ENCODE results near the gene SYNE2. TPM values are rescaled to one million over a fixed set of nuclear protein-coding genes. Genes with fewer than 3 reads are reported as not detected.
"Not testable (repeated sequence)": the region's sequence is repeated elsewhere in the genome, so short reads cannot be mapped to it uniquely, and the experiment has no call there.

The SYNE2 gene
- total RNA-seq, 2 experiments from 2014 or later, result 27.6 to 27.7 TPM

GRCh38 chr14:64098120-64098519 lies 245.3 kb downstream of the SYNE2 start:
- CTCF ChIA-PET, result interaction anchor here (1.1 kb wide), 1 partner anchor 87 kb away, joined by 3 read pairs; no protein-coding TSS in a partner anchor
- DNase-seq, result no peak
- intact Hi-C loops (cut with micrococcal nuclease), result no loop called here
- Mint-ChIP-seq H3K36me3 (peaks cover 33% of the 10 kb centered on the region), H3K4me1 (ENCODE audit: low read depth) (peaks cover 7% of the 10 kb centered on the region), H3K4me3 (no peak overlapping the region), H3K27ac (no peak overlapping the region), H3K9me3 (no peaks in the 10 kb centered on the region), H3K27me3 (no peaks in the 10 kb centered on the region)
- POLR2A ChIA-PET, result no interaction called here

DNA sequence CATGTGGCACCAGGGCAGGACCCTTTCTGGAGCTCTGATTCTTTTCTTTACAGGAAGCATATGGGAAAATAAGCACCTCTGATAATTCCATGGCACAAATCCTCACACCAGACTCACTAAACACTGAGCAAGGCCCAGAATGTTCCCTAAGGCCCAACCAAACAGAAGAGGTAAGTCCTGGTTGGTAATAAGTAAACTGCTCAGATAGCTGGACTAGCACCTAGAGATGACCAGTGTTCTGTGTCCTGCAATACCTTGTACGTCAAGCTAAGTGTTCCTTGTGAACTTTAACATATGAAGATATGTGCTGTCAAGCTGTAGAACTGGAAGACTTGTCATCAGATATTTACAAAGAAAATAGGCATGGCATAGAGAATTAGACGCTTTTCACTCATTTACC lies 254.6 kb downstream of the SYNE2 start:
- Mint-ChIP-seq H3K4me1 (ENCODE audit: low read depth) (no peaks in the 10 kb centered on the region), H3K4me3 (no peak overlapping the region), H3K9me3 (no peaks in the 10 kb centered on the region), H3K27ac (no peak overlapping the region), H3K27me3 (no peaks in the 10 kb centered on the region), H3K36me3 (peaks cover 24% of the 10 kb centered on the region)
- CTCF ChIA-PET, result interaction anchor here (1.1 kb wide), 1 partner anchor 196 kb away, joined by 4 read pairs; no protein-coding TSS in a partner anchor
- POLR2A ChIA-PET, result no interaction called here
- DNase-seq, result no peak
- intact Hi-C loops (cut with micrococcal nuclease), result no loop called here

GRCh38 chr14:64109819-64110554 lies 257.2 kb downstream of the SYNE2 start:
- Mint-ChIP-seq H3K27ac (no peak overlapping the region), H3K27me3 (no peaks in the 10 kb centered on the region), H3K9me3 (no peaks in the 10 kb centered on the region), H3K4me1 (ENCODE audit: low read depth) (no peaks in the 10 kb centered on the region), H3K36me3 (peaks cover 20% of the 10 kb centered on the region), H3K4me3 (no peak overlapping the region)
- intact Hi-C loops (cut with micrococcal nuclease), result no loop called here
- POLR2A ChIA-PET, result no interaction called here
- CTCF ChIA-PET, result interaction anchor here (0.6 kb wide), 1 partner anchor 96 kb away, joined by 4 read pairs; no protein-coding TSS in a partner anchor
- DNase-seq, result no peak

DNA sequence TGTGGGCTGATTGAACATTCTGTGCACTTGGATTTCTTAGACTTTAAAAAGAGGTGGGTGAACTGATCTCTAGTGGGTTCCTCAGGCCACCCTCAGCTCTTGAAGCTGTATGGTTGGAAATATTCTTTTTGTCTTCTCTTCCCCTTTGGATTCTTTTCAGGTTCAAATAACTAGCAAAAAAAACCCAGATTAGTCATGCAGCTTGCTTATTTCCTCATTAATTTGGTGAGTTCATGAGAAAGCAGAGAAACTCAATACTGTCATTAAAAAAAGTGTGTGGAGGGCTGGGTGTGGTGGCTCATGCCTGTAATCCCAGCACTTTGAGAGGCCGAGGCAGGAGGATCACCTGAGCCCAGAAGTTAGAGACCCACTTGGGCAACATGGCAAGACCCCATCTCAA lies 258.0 kb downstream of the SYNE2 start:
- no peaks in the 10 kb centered on the region for H3K27me3 Mint-ChIP-seq
- H3K27ac Mint-ChIP-seq, result no peak overlapping the region
- CTCF ChIA-PET, result no interaction called here
- peaks cover 23% of the 10 kb centered on the region for H3K36me3 Mint-ChIP-seq
- H3K4me1 Mint-ChIP-seq (ENCODE audit: low read depth), result no peaks in the 10 kb centered on the region
- POLR2A ChIA-PET, result no interaction called here
- no peak overlapping the region for H3K4me3 Mint-ChIP-seq
- DNase-seq, result no peak
- H3K9me3 Mint-ChIP-seq, result no peaks in the 10 kb centered on the region
- intact Hi-C loops (cut with micrococcal nuclease), result no loop called here

GRCh38 chr14:64112867-64113678 lies 260.3 kb downstream of the SYNE2 start:
- no peak for DNase-seq
- CTCF ChIA-PET, result interaction anchor here (0.5 kb wide), 1 partner anchor 1175 kb away, joined by 3 read pairs; no protein-coding TSS in a partner anchor
- POLR2A ChIA-PET, result no interaction called here
- peaks cover 21% of the 10 kb centered on the region for H3K36me3 Mint-ChIP-seq
- no peak overlapping the region for H3K27ac Mint-ChIP-seq
- intact Hi-C loops (cut with micrococcal nuclease), result no loop called here
- no peak overlapping the region for H3K4me3 Mint-ChIP-seq
- H3K4me1 Mint-ChIP-seq (ENCODE audit: low read depth), result no peaks in the 10 kb centered on the region
- H3K9me3 Mint-ChIP-seq, result no peaks in the 10 kb centered on the region
- H3K27me3 Mint-ChIP-seq, result no peaks in the 10 kb centered on the region

DNA sequence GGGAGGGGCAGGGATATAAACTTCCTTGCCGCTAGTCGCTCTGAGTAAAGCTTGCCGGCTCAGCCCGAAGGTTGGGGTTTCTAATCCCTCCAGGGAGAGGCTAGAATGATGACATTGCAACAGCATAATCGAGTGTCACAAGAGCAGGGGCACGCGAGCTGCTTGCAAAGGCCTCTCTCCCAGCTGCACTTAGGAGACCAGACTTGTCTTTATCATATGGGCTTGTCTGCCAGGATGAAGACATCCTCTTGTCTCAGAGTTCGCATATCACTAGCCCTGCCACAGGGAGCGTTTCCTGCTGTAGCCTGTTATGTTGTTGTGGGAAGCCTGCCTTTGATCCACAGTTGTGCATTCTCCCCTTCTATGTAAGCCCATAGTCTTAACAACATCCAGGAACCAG lies 261.4 kb downstream of the SYNE2 start:
- peaks cover 21% of the 10 kb centered on the region for H3K36me3 Mint-ChIP-seq
- no peak overlapping the region for H3K27ac Mint-ChIP-seq
- no peak overlapping the region for H3K4me3 Mint-ChIP-seq
- no peaks in the 10 kb centered on the region for H3K9me3 Mint-ChIP-seq
- ChIA-PET CTCF (no interaction called here), POLR2A (no interaction called here)
- intact Hi-C loops (cut with micrococcal nuclease), result no loop called here
- DNase-seq, result no peak
- no peaks in the 10 kb centered on the region for H3K27me3 Mint-ChIP-seq
- H3K4me1 Mint-ChIP-seq (ENCODE audit: low read depth), result peaks cover 2% of the 10 kb centered on the region

- H3K9me3 Mint-ChIP-seq, result no peaks in the 10 kb centered on the region
- POLR2A ChIA-PET, result no interaction called here
- CTCF ChIA-PET, result no interaction called here
- H3K27ac Mint-ChIP-seq, result no peak overlapping the region
- DNase-seq, result no peak
- H3K4me1 Mint-ChIP-seq (ENCODE audit: low read depth), result peaks cover 8% of the 10 kb centered on the region
- peaks cover 25% of the 10 kb centered on the region for H3K36me3 Mint-ChIP-seq
- H3K4me3 Mint-ChIP-seq, result no peak overlapping the region
- intact Hi-C loops (cut with micrococcal nuclease), result loop anchor here (5.0 kb wide), 1 partner anchor 63 kb away; no protein-coding TSS in a partner anchor
- no peaks in the 10 kb centered on the region for H3K27me3 Mint-ChIP-seq
Observed at GRCh38 chr14:64114796-64115195, 262.0 kb downstream of the SYNE2 start.

DNA sequence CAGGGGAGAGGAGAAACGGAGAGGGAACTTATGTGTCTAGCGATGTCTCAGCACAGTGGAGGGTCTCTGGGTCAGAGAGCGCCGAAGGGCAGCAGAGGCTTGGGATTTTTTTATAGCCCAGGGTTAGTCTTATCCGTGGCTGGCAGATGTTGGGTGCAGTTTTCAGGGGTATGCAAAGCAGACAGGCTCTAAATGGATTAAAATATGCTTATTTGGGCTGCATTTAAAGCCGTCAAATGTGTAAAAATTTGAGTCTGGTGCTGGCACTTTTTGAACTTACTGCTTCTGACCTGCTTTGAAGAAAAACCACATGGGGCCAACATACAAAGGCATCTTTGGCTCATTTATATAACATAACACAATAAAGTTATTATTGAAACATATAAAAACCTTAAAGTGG lies 262.6 kb downstream of the SYNE2 start:
- Mint-ChIP-seq H3K36me3 (peaks cover 25% of the 10 kb centered on the region), H3K27me3 (no peaks in the 10 kb centered on the region), H3K4me1 (ENCODE audit: low read depth) (peaks cover 8% of the 10 kb centered on the region), H3K4me3 (no peak overlapping the region), H3K27ac (no peak overlapping the region), H3K9me3 (no peaks in the 10 kb centered on the region)
- POLR2A ChIA-PET, result no interaction called here
- CTCF ChIA-PET, result no interaction called here
- intact Hi-C loops (cut with micrococcal nuclease), result loop anchor here (5.0 kb wide), 1 partner anchor 62 kb away; no protein-coding TSS in a partner anchor
- DNase-seq, result no peak

DNA sequence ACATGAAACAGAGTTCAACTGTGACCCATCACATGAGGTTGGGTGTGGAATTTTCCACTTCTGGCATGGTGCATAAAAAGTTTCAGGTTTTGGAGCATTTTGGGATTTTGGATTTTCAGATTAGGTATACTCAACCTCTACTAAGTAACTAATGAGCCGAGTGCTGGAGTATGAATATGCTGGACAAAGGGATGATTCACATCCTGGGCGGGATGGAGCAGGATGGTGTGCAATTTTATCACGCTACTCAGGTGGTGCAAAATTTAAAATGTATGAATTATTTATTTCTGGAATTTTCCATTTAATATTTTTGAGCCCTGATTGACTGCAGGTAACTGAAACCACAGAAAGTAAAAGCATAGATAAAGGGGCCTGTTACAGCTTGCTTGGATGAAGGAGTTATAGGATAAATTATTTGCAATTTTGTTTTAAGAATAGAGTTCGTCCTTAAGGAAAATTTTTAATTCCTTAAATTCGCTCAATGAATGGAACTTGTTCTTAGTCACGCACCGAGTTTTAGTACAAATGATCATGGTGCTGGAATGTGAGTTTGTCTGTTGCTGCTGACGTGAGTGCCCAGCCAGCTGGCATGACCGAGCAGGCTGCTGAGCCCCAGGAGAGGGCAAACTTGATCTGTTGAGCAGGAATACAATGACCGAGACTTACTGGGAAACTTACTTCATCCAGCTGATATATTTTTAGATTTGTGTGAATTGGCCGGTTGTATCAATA lies 265.0 kb downstream of the SYNE2 start:
- ChIA-PET POLR2A (no interaction called here), CTCF (no interaction called here)
- DNase-seq, result no peak
- Mint-ChIP-seq H3K36me3 (peaks cover 27% of the 10 kb centered on the region), H3K9me3 (no peaks in the 10 kb centered on the region), H3K27me3 (no peaks in the 10 kb centered on the region), H3K27ac (no peak overlapping the region), H3K4me1 (ENCODE audit: low read depth) (peaks cover 8% of the 10 kb centered on the region), H3K4me3 (no peak overlapping the region)
- intact Hi-C loops (cut with micrococcal nuclease), result loop anchor here (5.0 kb wide), 1 partner anchor 59 kb away; no protein-coding TSS in a partner anchor

DNA sequence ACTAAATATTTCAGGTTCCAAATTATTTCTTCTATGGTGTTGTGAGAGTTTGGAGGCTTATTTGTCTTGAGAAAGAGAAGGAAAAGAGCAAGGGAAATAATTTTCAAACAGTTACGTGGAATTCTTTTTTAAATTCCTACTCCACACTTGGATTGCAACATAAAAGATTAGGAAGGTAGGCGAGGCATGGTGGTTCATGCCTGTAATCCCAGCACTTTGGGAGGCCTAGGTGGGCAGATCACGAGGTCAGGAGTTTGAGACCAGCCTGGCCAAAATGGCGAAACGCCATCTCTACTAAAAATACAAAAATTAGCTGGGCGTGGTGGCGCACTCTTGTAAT lies 265.6 kb downstream of the SYNE2 start:
- H3K36me3 Mint-ChIP-seq, result peaks cover 25% of the 10 kb centered on the region
- DNase-seq, H3K9me3 Mint-ChIP-seq, H3K27ac Mint-ChIP-seq, H3K27me3 Mint-ChIP-seq, CTCF ChIA-PET, H3K4me3 Mint-ChIP-seq, POLR2A ChIA-PET: not testable (repeated sequence)
- intact Hi-C loops (cut with micrococcal nuclease), result loop anchor here (5.0 kb wide), 1 partner anchor 59 kb away; no protein-coding TSS in a partner anchor
- peaks cover 12% of the 10 kb centered on the region for H3K4me1 Mint-ChIP-seq (ENCODE audit: low read depth)

DNA sequence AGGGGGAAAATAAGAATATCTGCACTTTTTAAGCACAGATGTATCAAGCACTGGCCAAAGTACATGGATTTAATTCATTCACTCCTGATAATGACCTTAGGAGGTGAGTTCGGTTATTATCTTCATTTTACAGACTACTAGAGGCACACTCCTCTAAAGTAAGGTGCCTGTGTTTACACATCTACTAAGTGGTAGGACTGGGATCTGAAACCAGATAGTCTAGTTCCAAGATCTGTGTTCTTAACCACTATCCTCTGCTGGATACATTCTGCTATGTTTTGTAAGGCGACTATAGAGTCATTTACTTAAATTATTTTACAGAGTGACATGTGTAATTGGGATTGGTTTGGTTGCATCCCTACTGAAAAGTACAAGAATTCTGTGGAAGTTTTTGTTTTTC lies 266.1 kb downstream of the SYNE2 start:
- DNase-seq, result no peak
- H3K4me1 Mint-ChIP-seq (ENCODE audit: low read depth), result peaks cover 16% of the 10 kb centered on the region
- ChIA-PET CTCF (no interaction called here), POLR2A (no interaction called here)
- H3K27me3 Mint-ChIP-seq, result no peaks in the 10 kb centered on the region
- H3K36me3 Mint-ChIP-seq, result peaks cover 24% of the 10 kb centered on the region
- no peak overlapping the region for H3K27ac Mint-ChIP-seq
- no peak overlapping the region for H3K4me3 Mint-ChIP-seq
- H3K9me3 Mint-ChIP-seq, result no peaks in the 10 kb centered on the region
- intact Hi-C loops (cut with micrococcal nuclease), result loop anchor here (1.0 to 5.0 kb wide), 2 partner anchors 44 to 58 kb away; no protein-coding TSS in a partner anchor

GRCh38 chr14:64119500-64119899 lies 266.7 kb downstream of the SYNE2 start:
- peaks cover 16% of the 10 kb centered on the region for H3K4me1 Mint-ChIP-seq (ENCODE audit: low read depth)
- peak overlapping the region; percentile 47 for H3K27ac Mint-ChIP-seq
- no peaks in the 10 kb centered on the region for H3K27me3 Mint-ChIP-seq
- no peaks in the 10 kb centered on the region for H3K9me3 Mint-ChIP-seq
- H3K4me3 Mint-ChIP-seq, result no peak overlapping the region
- ChIA-PET CTCF (no interaction called here), POLR2A (interaction anchor here (0.8 kb wide), 1 partner anchor 55 kb away, joined by 3 read pairs; no protein-coding TSS in a partner anchor)
- peak; percentile 24 for DNase-seq
- H3K36me3 Mint-ChIP-seq, result peaks cover 24% of the 10 kb centered on the region
- intact Hi-C loops (cut with micrococcal nuclease), result loop anchor here (1.0 to 5.0 kb wide), 2 partner anchors 44 to 58 kb away; no protein-coding TSS in a partner anchor
